Posterior cingulate gyrus (tissue), 11 donors: ENCODE results near the gene BBX.

Source experiments
- DNase-seq, 10 donors: peaks; one replicate each; pipeline versions ENCODE4 v3.0.0 to v3.0.0-alpha.2; 2020 to 2021; ENCODE audit warnings: mixed read lengths in 3 of 10
- intact Hi-C: fragments of 100-400 bp; cut with DNase I; formaldehyde crosslinking; loops from one replicate; pipeline ENCODE4 v1.15.1; 2023

The BBX gene

GRCh38 chr3:107718547-107718946 is 195.8 kb downstream of the BBX start:
- no peak for DNase-seq
- intact Hi-C loops, result no loop called here

GRCh38 chr3:107727102-107727501 is 204.3 kb downstream of the BBX start:
- intact Hi-C loops, result no loop called here
- no peak for DNase-seq

GRCh38 chr3:107729686-107730085 is 206.9 kb downstream of the BBX start:
- no peak for DNase-seq
- intact Hi-C loops, result no loop called here

GRCh38 chr3:107734317-107734716 is 211.6 kb downstream of the BBX start:
- intact Hi-C loops, result no loop called here
- no peak for DNase-seq

GRCh38 chr3:107737914-107738313 is 215.2 kb downstream of the BBX start:
- intact Hi-C loops, result no loop called here
- no peak for DNase-seq

GRCh38 chr3:107738486-107739183 is 215.9 kb downstream of the BBX start:
- intact Hi-C loops, result no loop called here
- DNase-seq, result no peak

GRCh38 chr3:107739227-107739626 is 216.5 kb downstream of the BBX start:
- intact Hi-C loops, result no loop called here

GRCh38 chr3:107740992-107741896 is 218.5 kb downstream of the BBX start:
- DNase-seq, result no peak

More at GRCh38 chr3:107739227-107739626, 216.5 kb downstream of the BBX start:
- DNase-seq, result no peak

GRCh38 chr3:107745354-107745753 is 222.6 kb downstream of the BBX start:
- intact Hi-C loops, result loop anchor here (10.0 kb wide), 1 partner anchor 511 kb away; no protein-coding TSS in a partner anchor
- DNase-seq, result no peak

More at GRCh38 chr3:107740992-107741896, 218.5 kb downstream of the BBX start:
- intact Hi-C loops, result loop anchor here (1.0 to 10.0 kb wide), 4 partner anchors 65 to 506 kb away; no protein-coding TSS in a partner anchor

- peak in 1 of 10 donors; percentile 22 for DNase-seq
- intact Hi-C loops, result loop anchor here (5.0 to 10.0 kb wide), 2 partner anchors 92 to 175 kb away; no protein-coding TSS in a partner anchor
These were observed 229.6 kb downstream of the BBX start for GRCh38 chr3:107752202-107752990.

GRCh38 chr3:107753494-107753893 is 230.7 kb downstream of the BBX start:
- peak in 8 of 10 donors; percentile 42 to 90 (median 58) for DNase-seq
- intact Hi-C loops, result loop anchor here (5.0 to 10.0 kb wide), 2 partner anchors 91 to 174 kb away; no protein-coding TSS in a partner anchor

- intact Hi-C loops, result loop anchor here (5.0 to 10.0 kb wide), 2 partner anchors 91 to 173 kb away; no protein-coding TSS in a partner anchor
These were observed 231.2 kb downstream of the BBX start for GRCh38 chr3:107753976-107754375.

GRCh38 chr3:107756649-107757048 is 233.9 kb downstream of the BBX start:
- intact Hi-C loops, result loop anchor here (5.0 to 10.0 kb wide), 2 partner anchors 36 to 88 kb away; no protein-coding TSS in a partner anchor
- no peak for DNase-seq

More at GRCh38 chr3:107753976-107754375, 231.2 kb downstream of the BBX start:
- DNase-seq, result no peak

GRCh38 chr3:107757140-107757539 is 234.4 kb downstream of the BBX start:
- DNase-seq, result no peak
- intact Hi-C loops, result loop anchor here (5.0 to 10.0 kb wide), 2 partner anchors 35 to 88 kb away; no protein-coding TSS in a partner anchor

GRCh38 chr3:107760144-107760543 is 237.4 kb downstream of the BBX start:
- no peak for DNase-seq
- intact Hi-C loops, result no loop called here

GRCh38 chr3:107761391-107761790 is 238.6 kb downstream of the BBX start:
- intact Hi-C loops, result no loop called here

GRCh38 chr3:107765524-107765923 is 242.8 kb downstream of the BBX start:
- no peak for DNase-seq
- intact Hi-C loops, result no loop called here

More at GRCh38 chr3:107761391-107761790, 238.6 kb downstream of the BBX start:
- DNase-seq, result no peak

GRCh38 chr3:107767897-107768605 is 245.3 kb downstream of the BBX start:
- intact Hi-C loops, result no loop called here
- DNase-seq, result no peak

- intact Hi-C loops, result no loop called here
- no peak for DNase-seq
These were observed 247.1 kb downstream of the BBX start for GRCh38 chr3:107769882-107770281.
